NT2/D1 (cell line): ENCODE results near the gene BAZ2B.

Source experiments
- YY1 ChIP-seq: IDR thresholded peaks from 2 replicates; pipeline ENCODE4 v1.6.1; 2011; ENCODE audit not compliant: insufficient read length, insufficient read depth
- ZNF274 ChIP-seq: IDR thresholded peaks from 2 replicates; pipeline ENCODE4 v1.6.1; 2011; ENCODE audit warnings: mild to moderate bottlenecking, low read depth, low read length

DNA sequence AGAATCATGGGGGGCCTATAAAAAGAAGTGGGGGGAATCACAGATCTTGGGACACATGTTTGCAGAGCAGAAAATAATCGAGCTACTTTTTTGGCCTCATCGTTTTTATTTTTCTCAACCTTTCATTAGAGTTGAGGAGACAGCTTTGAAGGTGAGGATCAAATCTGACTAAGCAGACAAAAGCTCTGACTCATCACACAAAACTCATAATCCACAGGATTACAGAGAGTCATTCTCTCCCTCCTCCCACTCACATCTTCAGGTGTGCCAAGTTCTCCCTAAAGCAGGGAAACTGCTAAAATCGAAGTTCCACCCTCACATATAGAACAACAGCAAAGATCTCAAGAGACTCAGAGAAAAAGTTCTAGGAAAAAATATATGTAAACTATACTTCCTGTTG lies 15.6 kb downstream of the BAZ2B start:
- TF ChIP-seq ZNF274 (no peak), YY1 (no peak)
